ENCODE results near the gene RPL41.

RPL41 gene

DNA sequence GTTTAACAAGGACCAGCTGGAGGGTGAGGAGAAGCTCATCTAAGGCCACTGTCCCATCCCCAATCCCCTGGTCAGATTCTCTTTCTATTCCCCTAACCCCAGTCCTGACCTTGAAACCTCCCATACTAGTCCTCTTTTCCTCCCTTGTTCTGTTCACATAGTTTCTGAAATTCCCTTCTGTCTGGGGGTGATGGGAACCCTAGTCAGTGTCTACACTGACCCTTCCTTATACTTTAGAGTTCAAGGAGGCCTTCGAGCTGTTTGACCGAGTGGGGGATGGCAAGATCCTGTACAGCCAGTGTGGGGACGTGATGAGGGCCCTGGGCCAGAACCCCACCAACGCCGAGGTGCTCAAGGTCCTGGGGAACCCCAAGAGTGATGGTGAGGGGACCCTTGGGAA, 38.4 kb downstream of the RPL41 start:
- no peak for DNase-seq

DNA sequence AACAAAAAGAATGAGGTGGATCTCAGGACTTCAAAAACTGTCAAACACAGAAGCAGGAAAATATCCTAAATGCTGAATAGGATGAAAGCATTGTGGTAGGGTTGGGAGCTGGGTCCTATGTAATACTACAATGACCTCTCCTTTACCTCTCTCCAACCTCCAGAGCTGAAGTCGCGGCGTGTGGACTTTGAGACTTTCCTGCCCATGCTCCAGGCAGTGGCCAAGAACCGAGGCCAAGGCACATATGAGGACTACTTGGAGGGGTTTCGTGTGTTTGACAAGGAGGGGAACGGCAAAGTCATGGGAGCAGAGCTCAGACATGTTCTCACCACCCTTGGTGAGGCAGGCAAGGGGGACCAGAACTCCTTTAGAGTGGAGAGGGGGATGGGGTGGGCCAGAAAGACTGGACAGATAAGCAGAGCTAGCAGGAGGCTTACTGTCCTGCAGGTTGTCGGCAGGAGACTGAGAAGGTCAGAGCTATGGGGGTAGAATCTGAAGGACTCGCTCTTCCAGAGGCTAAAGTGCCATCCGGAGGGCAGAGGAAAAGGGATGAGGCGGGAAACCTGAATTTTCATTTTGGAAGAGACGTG, 38.9 kb downstream of the RPL41 start:
- DNase-seq: no peak

DNA sequence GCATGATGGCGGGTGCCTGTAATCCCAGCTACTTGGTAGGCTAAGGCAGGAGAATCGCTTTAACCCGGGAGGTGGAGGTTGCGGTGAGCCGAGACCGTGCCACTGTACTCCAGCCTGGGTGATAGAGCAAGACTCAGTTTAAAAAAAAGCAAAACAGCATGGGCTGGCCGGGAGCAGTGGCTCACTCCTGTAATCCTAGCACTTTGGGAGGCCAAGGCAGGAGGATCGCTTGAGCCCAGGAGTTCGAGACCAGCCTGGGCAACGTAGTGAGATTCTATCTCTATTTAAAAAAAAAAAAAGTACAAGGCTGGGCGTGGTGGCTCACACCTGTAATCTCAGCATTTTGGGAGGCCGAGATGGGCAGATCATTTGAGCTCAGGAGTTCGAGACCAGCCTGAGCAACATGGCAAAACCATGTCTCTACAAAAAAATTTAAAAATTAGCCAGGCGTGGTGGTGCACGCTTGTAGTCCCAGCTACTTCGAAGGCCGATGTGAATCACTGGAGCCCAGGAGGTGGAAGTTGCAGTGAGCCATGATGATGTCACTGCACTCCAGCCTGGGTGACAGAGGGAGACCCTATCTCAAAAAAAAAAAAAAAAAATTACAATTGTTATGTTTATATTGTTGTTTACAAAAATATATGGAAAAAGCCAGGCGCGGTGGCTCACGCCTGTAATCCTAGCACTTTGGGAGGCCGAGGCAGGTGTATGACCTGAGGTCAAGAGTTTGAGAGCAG, 40.2 kb downstream of the RPL41 start:
- peak; percentile 48 for DNase-seq

DNA sequence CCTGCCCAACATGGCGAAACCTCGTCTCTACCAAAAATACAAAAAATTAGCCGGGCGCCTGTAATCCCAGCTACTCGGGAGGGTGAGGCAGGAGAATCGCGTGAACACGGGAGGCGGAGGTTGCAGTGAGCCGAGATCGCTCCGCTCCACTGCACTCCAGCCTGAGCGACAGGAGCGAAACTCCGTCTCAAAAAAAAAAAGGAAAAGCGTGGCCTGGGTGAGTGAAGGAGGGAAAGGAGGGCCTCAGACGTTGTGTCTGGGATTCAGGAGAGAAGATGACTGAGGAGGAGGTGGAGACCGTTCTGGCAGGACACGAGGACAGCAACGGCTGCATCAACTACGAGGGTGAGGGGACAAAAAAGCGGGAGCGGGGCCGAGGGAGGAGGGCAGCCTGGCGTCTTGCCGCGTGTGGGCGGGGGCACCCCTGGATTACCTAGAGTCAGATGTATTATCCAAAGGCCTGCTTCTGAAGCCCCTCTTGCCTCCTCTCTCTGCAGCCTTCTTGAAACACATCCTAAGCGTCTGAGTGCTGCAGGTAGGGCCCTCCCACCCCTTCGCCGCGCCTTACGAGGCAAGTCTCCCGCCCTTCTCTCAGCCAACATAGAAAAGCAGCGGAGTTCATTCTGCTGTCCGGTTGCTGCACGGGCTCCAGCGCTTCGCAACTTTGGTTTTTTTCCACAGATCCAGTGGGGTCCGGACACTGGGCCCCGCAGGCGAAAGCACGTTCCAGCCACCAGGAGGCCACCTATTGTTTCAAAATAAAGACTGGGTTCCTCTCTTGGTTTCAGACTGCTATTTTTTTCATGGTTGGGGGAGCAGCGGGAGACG, 41.0 kb downstream of the RPL41 start:
- peak; percentile 91 for DNase-seq

DNA sequence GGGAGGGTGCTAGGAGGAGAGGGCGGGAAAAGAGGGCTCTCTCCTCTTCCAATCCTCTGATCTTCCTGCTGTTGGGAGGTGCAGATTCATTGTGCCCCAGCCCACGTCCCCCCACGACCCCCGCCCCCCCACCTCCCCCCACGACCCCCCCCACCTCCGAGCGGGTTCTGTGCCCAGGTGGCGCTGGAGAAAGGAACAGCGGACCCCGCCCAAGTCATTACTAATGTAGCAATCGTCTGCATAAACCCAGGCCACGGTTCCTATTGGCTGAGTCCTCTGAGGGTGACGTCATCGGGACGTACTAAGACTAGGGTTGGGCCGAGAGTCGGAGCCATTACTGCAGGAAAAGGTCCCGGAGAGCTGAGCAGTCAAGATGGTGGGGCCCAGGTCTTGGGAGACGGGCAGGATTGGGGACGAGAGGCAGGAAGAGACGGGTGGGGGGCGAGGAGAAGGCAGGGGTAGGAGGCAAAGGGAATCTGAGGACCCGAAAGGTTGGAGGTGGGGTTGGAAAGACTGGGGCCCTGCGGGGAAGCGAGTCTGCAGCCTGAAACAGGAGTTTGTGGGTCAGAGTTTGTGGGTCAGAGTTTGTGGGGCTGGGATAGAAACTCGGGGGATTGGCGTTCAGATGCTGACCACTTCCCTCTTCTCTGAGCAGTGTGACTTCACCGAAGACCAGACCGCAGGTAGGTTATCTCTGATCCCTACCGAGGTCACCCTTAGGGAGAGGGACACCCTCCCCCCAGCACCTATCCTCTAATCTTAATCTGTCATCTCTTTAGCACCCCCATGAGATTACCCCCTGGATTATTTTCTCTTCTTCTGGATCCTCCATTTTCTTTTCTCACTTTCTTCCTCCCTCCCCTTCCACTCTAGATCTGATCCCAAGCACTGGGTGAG, 41.8 kb downstream of the RPL41 start, which contains the start of gene MYL6:
MYL6 (plus strand) TSS at position 331 of the 897 bp plus-strand sequence; CDS start at position 374, 43 bp downstream.
- DNase-seq: peak; percentile 98

DNA sequence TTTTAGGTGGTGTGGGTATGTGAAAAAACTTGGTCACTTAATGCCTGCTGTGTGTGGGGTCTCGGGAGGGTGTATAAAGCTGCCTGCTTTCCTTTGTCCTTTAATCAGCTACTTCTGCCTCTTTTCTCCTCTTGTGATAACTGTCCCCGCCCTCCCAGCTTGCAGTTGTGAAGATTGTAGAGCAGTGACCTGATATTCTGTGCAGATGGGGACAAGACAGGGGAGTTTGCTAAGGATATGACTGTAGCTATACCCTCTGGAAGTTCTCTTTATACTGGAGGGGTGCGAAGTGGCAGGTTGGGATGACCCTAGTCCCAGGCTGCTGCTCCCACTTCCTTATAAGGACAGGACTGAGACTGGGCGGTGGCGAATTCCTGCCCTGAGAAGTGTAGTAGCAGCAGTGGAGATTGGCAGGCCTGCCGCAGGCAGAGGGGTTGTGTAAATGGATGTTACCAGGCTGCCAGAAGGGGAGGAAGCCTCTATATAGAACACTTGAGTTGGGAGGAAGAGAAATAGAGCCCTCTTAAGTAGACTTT, 42.6 kb downstream of the RPL41 start:
- DNase-seq: peak; percentile 89

DNA sequence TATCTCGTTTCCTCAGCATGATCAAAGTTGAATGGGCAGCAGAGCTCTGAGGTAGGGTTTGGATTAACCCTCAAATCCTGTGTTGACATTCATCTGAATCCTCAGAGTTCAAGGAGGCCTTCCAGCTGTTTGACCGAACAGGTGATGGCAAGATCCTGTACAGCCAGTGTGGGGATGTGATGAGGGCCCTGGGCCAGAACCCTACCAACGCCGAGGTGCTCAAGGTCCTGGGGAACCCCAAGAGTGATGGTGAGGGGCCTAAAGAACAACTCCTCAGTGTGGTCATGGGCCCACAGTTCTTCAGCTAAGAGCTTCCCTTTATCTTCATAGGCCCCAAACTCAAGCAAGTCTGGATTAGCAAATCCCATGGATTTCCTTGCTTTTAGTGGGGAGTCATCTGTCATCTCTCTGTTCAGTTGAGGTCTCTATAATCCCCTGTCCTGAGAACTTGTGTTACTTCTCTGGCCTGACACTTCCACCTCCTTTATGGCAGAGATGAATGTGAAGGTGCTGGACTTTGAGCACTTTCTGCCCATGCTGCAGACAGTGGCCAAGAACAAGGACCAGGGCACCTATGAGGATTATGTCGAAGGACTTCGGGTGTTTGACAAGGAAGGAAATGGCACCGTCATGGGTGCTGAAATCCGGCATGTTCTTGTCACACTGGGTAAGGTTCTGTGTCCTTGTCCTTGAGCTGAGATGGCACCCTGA, 43.2 kb downstream of the RPL41 start:
- DNase-seq: no peak

DNA sequence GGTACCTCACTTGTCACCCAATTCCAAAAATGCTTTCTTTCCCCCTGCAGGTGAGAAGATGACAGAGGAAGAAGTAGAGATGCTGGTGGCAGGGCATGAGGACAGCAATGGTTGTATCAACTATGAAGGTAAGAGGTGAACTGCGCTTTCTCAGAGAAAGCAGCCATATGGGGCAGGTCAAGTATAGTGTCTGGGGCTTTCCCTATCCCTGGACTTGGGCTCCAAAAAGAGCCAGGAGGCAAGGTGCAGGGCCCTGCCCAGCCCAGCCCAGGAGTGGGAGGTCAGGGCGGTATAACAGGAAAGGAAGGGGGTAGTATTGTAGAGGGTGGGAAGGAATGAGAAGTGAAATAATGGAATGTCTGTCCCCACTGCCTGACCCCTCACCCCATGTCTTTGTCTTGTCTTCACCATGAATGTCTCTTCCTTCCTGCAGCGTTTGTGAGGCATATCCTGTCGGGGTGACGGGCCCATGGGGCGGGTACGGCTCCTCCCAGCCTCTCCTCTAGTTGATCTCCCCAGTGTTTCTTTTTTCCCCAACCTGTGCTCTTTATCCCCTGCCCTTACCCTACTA, 43.8 kb downstream of the RPL41 start:
- peak; percentile 53 for DNase-seq

DNA sequence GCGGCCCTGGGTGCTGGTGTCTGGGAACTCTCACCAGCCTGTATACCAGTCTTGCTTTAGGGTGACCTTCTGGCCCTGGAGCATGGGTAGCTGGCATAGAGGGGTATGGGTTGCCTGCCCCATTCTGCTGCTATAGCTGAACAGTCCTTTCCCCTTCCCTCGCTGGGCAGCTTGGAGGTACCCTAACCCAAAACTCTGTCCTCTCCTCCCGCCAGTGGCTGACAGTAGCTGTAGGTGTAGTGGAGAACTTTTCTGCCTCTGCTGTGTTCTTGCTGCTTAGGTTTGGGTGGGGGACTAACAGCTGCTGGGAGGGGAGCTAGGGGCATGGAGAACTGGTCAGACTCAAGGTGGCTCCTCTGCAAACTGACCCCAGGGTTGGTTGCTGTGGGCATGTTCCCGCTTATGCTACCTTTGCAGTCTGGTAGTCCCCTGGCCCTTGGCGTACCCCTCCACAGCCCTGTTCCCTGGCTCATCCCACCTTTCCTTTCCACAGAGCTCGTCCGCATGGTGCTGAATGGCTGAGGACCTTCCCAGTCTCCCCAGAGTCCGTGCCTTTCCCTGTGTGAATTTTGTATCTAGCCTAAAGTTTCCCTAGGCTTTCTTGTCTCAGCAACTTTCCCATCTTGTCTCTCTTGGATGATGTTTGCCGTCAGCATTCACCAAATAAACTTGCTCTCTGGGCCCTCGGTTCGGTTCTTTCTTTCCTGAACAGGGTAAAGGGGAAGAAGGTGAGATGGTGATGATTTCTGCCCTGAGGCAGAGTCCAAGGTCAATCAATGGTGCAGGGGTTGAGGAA, 44.7 kb downstream of the RPL41 start:
- DNase-seq: no peak

DNA sequence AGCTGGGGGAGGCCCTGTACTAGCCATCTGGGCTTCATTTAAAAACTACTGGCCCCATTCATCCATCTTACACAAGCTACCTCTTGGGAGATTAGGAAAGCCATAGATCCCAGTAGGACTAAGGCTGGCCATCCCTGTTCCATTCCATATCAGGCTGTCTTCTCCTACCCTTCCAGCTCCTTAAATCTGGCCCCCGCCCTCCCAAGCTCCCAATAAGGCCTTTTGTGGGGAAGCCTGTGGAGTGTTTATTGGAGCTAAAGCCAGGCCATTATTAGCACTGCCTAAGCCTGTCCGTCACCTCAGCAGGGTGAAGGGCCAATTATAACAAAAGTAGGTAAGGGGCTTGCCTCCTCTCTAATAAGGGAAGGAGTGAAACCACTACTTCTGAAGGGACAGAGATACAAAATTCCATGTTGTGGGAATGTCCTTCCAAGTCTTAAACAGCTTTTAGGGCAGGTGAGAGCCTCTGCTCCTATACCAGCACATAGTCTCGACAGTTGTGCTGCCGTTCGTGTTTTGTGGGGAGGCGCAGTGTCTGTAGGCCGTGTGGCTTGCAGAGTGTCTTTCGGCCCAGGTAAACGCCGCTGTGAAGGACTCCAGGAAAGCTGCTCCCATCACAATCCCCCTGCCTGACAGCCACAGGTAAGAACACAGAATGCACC, 45.4 kb downstream of the RPL41 start:
- no peak for DNase-seq

DNA sequence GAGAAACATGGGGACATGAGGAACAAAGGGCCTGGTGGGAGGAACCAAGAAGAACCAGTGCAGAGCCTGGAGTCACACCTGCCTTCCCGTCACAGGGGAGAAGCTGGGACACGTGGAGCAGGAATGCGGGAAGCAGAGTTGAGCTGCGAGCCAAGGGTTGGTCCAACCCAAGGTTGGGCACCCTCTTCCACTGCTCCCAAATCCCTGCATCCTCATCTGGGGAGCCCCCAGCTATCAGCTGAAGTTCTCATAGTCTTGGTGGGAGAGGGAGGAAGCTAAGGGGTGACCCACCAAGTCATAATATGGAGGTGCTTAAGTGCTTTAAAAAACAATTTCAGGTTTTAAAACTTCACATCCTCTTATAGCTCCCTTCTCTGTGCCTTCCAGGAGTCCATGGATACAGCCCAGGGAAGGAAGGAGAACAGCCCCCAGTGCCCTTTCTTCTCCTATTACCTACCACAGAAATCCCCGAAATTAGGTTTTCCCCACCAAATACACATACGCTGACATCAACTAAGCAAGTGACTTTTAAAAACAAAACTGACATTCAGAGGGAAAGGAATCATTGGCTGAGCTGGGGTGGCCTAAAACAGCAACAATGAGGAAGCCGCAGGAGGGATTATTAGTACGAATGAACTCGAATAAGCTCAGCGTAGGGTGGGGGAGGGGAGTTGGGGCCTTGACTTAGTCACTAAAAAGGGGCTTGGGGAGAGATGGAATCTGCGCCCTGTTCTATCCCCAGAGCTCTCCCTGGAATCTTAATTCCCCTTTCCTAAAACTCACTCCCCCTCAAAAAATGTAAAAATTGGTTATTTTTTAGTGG, 46.2 kb downstream of the RPL41 start:
- peak; percentile 16 for DNase-seq

DNA sequence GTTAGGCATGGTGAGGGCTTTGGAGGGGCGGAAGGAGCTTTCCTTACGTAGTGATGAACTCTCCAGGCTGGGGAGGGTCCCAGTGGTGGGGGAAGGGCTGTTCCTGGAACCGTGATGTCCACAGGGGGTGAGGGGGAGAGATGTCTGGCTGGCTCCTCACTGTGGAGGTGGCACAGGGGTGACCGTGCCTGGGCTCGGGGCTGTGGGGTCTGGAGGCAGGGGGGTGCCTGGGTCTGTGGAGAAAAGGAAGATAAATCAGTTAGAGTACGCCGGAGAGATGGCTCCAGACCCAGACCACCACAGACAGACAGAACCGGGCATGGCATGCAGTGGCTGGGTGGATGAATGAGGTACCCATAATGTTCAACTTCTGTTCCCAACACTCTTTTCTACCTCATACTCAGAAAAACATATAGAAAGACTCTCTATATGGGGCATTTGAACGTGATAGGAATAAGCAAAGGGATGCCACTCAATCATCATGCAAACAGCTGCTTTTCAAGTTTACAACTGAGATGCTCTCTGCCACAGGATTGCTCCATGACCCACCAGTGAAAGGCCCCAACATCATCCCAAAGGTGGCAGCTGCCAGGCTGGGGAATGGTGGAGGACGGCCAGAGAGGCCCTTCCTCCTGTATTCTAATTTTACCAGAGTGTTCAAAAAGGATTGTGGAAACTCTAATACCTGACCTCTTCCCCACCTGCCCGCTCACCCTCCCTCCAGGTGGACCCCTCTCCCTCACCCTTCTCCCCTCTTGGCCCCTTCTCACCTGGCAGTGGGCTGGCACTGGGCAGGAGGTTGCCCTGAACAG, 47.3 kb downstream of the RPL41 start:
- peak; percentile 12 for DNase-seq

DNA sequence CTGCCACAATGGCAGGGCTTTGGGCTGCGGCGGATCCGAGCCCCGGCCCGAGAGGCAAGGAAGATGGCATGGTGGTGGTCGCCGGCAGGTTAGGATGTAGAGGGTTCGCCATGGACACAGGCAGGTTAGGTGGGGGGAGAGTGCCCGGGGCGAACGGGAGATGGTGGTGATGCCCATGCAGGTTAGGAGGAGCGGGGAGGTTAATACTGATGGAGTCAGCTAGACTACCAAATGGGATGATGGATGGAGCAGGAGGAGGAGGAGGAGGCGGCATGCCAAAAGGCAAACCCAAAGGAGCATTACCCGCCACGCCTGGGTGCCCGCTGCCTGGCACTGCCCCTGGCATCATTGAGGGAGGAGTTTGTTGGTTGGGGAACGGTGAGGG, 47.9 kb downstream of the RPL41 start:
- no peak for DNase-seq

DNA sequence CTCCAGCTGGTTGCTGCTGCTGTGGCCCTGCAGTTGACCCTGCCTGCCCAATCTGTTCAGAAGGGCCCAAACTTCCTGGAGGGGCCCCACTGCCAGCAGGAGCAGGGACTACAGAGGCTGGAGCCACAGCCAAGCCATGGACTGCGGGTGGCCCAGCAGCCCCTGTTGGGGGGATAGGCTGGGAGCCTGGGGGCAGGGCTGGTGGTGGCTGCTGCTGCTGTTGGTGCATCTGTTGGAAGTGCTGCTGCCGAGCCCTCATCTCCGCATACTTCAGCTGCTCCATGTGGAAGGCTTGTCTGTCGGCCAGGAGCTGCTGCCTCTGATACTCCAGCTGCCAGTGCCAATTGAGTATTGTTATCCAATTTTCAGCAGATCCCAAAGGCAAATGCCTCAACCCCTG, 48.9 kb downstream of the RPL41 start:
- no peak for DNase-seq
